ENCODE measurements around the gene MESP1. TPM values are rescaled to one million over a fixed set of nuclear protein-coding genes. Genes with fewer than 3 reads are reported as not detected.

Gene MESP1
- total RNA-seq, 2 experiments from 2014 or later: 0.22 TPM; not detected in 1

DNA sequence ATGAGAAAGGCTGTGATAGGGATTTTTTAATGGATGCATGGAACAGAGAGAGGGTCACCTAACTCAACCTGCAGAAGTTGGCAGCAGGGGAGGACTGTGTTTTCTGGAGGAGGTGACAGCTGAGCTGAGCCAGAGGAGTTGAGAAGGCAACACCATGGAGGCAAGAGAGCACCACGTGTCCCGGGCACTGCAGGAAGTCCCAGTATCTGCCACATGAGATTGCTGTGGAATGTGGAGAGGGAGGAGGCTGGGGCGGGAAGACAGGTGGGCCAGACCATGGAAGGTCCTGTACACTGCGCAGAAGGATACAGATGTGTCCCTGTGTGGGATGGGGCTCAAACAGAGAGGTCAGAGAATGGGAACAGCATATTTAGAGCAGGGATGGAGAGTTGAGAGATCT, 15.3 kb downstream of the MESP1 start:
- no peak overlapping the region for H3K27ac Mint-ChIP-seq
- no peak overlapping the region for H3K4me3 Mint-ChIP-seq
- DNase-seq (no peak), ATAC-seq (ENCODE audit: poor library complexity) (no peak)
- Histone ChIP-seq H3K27ac (ENCODE audit: low read depth in 1 of 2, low read length in 2 of 2) (no peak overlapping the region), H3K9me3 (ENCODE audit: control insufficient read depth in 1 of 2, insufficient read depth in 1 of 2, low read length in 2 of 2) (no peaks in the 10 kb centered on the region), H3K36me3 (ENCODE audit: insufficient read depth, low read length) (no peaks in the 10 kb centered on the region), H3K27me3 (ENCODE audit: control insufficient read depth in 1 of 2, insufficient read depth in 2 of 2, low read length in 2 of 2) (peaks cover 2 to 6% of the 10 kb centered on the region in 2 experiments), H3K4me3 (ENCODE audit: low read length) (no peak overlapping the region), H3K4me1 (ENCODE audit: insufficient read depth, low read length) (peaks cover 3% of the 10 kb centered on the region)
- TF ChIP-seq CTCF (IDR thresholded peaks at IDR 0.05): no peak
- peaks cover 14% of the 10 kb centered on the region for H3K27me3 Mint-ChIP-seq
- ChIA-PET CTCF (no interaction called here), POLR2A (no interaction called here)
- H3K4me1 Mint-ChIP-seq (ENCODE audit: low read depth): no peaks in the 10 kb centered on the region
- H3K9me3 Mint-ChIP-seq: no peaks in the 10 kb centered on the region
- intact Hi-C loops (cut with DNase I, micrococcal nuclease): no loop called here
- H3K36me3 Mint-ChIP-seq (ENCODE audit: low read depth): no peaks in the 10 kb centered on the region

DNA sequence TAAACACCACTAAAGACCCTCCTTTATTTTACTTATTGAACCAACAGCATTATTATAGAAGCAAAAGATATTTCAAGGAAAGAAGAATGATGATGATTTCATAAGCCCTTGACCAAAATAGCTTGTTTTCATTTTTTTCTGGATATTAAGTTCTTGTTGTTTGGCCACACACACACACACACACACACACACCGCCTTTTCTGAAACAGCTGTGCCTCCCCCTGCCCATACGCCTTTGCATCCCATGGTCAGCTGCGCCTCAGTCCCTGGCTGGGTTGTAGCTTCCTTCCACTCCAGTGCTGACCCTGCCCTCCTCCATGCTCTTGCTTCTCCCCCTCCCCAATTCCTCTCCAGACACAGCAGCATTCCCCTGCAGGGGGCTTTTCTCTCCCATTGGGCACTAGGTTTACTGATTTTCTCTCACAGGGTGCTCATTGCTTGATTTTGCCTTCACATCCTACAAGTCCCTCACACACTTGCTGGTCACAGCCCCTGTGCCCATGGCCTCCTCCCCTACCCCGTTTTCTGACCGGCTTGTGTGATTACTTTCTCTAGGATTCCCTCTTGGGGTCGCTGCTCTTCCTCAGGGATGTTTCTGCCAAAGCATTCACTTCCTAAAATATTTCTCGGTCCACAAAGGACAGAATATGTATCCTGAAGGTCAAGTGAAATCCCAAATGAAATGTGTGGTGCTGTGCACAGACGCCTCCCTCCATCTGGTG, 18.4 kb downstream of the MESP1 start:
- no peaks in the 10 kb centered on the region for H3K9me3 Mint-ChIP-seq
- Histone ChIP-seq H3K4me3 (ENCODE audit: low read length) (no peak overlapping the region), H3K27me3 (ENCODE audit: control insufficient read depth in 1 of 2, insufficient read depth in 2 of 2, low read length in 2 of 2) (peaks cover 2 to 6% of the 10 kb centered on the region in 2 experiments), H3K36me3 (ENCODE audit: insufficient read depth, low read length) (no peaks in the 10 kb centered on the region), H3K4me1 (ENCODE audit: insufficient read depth, low read length) (no peaks in the 10 kb centered on the region), H3K9me3 (ENCODE audit: control insufficient read depth in 1 of 2, insufficient read depth in 1 of 2, low read length in 2 of 2) (no peaks in the 10 kb centered on the region), H3K27ac (ENCODE audit: low read depth in 1 of 2, low read length in 2 of 2) (no peak overlapping the region)
- no peaks in the 10 kb centered on the region for H3K4me1 Mint-ChIP-seq (ENCODE audit: low read depth)
- no peak for DNase-seq
- CTCF ChIA-PET: interaction anchor here (2.4 kb wide), 1 partner anchor 8 kb away, joined by 8 read pairs; no protein-coding TSS in a partner anchor
- intact Hi-C loops (cut with DNase I, micrococcal nuclease): no loop called here
- H3K36me3 Mint-ChIP-seq (ENCODE audit: low read depth): no peaks in the 10 kb centered on the region
- peaks cover 14% of the 10 kb centered on the region for H3K27me3 Mint-ChIP-seq
- ATAC-seq (ENCODE audit: poor library complexity): no peak
- H3K27ac Mint-ChIP-seq: no peak overlapping the region
- H3K4me3 Mint-ChIP-seq: no peak overlapping the region
- TF ChIP-seq CTCF (IDR thresholded peaks at IDR 0.05): no peak
- POLR2A ChIA-PET: no interaction called here

DNA sequence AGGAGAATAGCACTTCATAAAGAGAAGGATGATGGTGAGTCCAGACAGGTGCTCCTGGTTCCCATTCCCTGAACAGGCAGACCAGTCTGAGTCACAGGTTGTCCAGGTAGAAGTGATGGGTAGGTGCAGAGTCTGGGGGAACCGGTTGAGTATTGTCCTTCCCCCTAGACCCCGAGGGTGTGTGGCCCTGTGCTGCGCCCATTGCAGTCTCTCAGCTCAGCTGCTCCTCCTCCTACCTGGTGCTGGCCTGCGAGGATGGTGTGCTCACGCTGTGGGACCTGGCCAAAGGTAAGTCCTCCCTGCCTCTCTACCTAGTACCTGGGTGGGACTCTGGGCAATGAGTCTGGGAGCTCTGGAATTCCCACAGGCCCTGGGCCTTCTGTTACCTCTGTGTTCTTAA, 19.8 kb downstream of the MESP1 start:
- no peak overlapping the region for H3K27ac Mint-ChIP-seq
- TF ChIP-seq CTCF (IDR thresholded peaks at IDR 0.05): no peak
- Histone ChIP-seq H3K27ac (ENCODE audit: low read depth in 1 of 2, low read length in 2 of 2) (no peak overlapping the region), H3K4me1 (ENCODE audit: insufficient read depth, low read length) (no peaks in the 10 kb centered on the region), H3K9me3 (ENCODE audit: control insufficient read depth in 1 of 2, insufficient read depth in 1 of 2, low read length in 2 of 2) (no peaks in the 10 kb centered on the region), H3K36me3 (ENCODE audit: insufficient read depth, low read length) (no peaks in the 10 kb centered on the region), H3K27me3 (ENCODE audit: control insufficient read depth in 1 of 2, insufficient read depth in 2 of 2, low read length in 2 of 2) (peaks cover 0 to 2% of the 10 kb centered on the region in 2 experiments), H3K4me3 (ENCODE audit: low read length) (no peak overlapping the region)
- peaks cover 10% of the 10 kb centered on the region for H3K27me3 Mint-ChIP-seq
- no peaks in the 10 kb centered on the region for H3K36me3 Mint-ChIP-seq (ENCODE audit: low read depth)
- ATAC-seq (ENCODE audit: poor library complexity) (no peak), DNase-seq (no peak)
- ChIA-PET CTCF (interaction anchor here (2.4 kb wide), 1 partner anchor 9 kb away, joined by 8 read pairs; no protein-coding TSS in a partner anchor), POLR2A (no interaction called here)
- intact Hi-C loops (cut with DNase I, micrococcal nuclease): no loop called here
- H3K4me1 Mint-ChIP-seq (ENCODE audit: low read depth): no peaks in the 10 kb centered on the region
- no peak overlapping the region for H3K4me3 Mint-ChIP-seq
- H3K9me3 Mint-ChIP-seq: no peaks in the 10 kb centered on the region

All from CD4-positive, alpha-beta T cell (primary cell).